ENCODE measurements around the gene LZTR1.
"Not testable (repeated sequence)": the region's sequence is repeated elsewhere in the genome, so short reads cannot be mapped to it uniquely, and the experiment has no call there.

The LZTR1 gene

GRCh38 chr22:20965104-20965887 is 16.8 kb upstream of the LZTR1 start:
- DNase-seq (ENCODE audit: insufficient read length, low spot score) (no peak), FAIRE-seq (no peak)

GRCh38 chr22:20965888-20966855 is 15.9 kb upstream of the LZTR1 start:
- DNase-seq (ENCODE audit: insufficient read length, low spot score) = no peak
- no peak for FAIRE-seq

GRCh38 chr22:20966883-20967696 is 15.0 kb upstream of the LZTR1 start, which contains the start of gene AIFM3:
AIFM3 (plus strand) TSS chr22:20967255; CDS start chr22:20967945, 690 bp downstream.
- FAIRE-seq (no peak), DNase-seq (ENCODE audit: insufficient read length, low spot score) (no peak)

- FAIRE-seq (no peak), DNase-seq (ENCODE audit: insufficient read length, low spot score) (no peak)
Measured at GRCh38 chr22:20967697-20968211, 14.3 kb upstream of the LZTR1 start.

DNA sequence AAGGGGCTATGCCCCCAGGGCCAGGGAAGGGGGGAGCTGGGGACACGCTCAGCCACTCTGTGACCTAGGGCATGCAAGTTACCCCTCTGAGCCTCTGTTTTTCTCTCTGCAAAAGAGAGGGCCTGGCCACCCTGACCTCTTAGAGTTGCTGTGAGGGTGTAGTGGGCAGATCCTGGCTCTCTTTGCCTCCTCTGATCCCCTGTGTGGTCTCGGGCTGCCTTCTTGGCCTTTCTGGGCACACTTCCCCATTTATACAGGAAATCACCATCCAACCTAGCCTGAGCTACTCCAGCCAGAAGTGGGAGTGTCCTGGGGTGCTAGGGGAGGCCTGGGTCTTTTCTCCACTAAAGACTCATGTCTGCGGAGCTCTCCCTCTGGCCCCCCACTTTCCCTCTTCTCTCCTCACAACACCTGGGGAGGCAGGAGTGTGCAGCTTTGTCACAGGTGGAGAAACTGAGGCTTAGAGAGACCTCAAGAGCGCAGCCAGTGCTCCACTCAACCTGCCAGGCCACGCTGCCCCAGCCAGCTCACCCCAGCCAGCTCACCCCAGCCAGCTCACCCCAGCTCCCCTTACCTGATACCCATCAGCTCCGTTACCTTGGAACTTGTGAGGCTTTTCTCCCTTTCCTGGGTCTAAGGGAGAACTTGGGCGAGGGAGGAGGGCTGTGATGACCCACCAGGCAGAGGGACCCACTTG is 13.7 kb upstream of the LZTR1 start:
- FAIRE-seq = no peak
- DNase-seq (ENCODE audit: insufficient read length, low spot score) = no peak

GRCh38 chr22:20970939-20971657 is 11.0 kb upstream of the LZTR1 start:
- DNase-seq (ENCODE audit: insufficient read length, low spot score) (no peak), FAIRE-seq (no peak)

GRCh38 chr22:20972014-20972694 is 9.9 kb upstream of the LZTR1 start:
- DNase-seq (ENCODE audit: insufficient read length, low spot score); FAIRE-seq: not testable (repeated sequence)

GRCh38 chr22:20972933-20973577 is 9.0 kb upstream of the LZTR1 start:
- no peak for FAIRE-seq
- no peak for DNase-seq (ENCODE audit: insufficient read length, low spot score)

GRCh38 chr22:20973634-20974286 is 8.3 kb upstream of the LZTR1 start:
- FAIRE-seq = no peak
- no peak for DNase-seq (ENCODE audit: insufficient read length, low spot score)

DNA sequence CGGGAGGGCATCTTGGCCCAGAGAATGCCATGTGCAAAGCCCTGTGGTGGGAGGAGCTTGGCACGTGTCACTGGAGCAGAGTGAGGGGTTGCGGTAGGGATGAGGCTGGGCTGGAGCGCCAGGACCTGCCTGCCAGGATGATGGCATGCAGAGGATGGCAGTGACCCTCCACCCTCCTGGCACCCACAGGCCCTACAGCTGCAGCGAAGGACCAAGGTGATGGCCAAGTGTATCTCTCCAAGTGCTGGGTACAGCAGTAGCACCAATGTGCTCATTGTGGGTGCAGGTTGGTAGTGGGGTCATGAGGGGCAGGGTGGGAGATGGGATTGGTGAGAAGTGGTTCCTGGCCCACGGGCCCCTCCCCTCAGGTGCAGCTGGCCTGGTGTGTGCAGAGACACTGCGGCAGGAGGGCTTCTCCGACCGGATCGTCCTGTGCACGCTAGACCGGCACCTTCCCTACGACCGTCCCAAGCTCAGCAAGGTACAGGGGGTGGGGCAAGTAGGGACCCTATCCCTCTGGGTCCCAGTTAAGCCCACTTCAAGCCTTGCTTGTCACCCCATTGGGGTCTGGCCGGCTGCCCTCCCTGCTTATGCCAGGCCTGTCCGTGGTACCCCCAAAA is 7.7 kb upstream of the LZTR1 start:
- DNase-seq (ENCODE audit: insufficient read length, low spot score) (no peak), FAIRE-seq (no peak)

DNA sequence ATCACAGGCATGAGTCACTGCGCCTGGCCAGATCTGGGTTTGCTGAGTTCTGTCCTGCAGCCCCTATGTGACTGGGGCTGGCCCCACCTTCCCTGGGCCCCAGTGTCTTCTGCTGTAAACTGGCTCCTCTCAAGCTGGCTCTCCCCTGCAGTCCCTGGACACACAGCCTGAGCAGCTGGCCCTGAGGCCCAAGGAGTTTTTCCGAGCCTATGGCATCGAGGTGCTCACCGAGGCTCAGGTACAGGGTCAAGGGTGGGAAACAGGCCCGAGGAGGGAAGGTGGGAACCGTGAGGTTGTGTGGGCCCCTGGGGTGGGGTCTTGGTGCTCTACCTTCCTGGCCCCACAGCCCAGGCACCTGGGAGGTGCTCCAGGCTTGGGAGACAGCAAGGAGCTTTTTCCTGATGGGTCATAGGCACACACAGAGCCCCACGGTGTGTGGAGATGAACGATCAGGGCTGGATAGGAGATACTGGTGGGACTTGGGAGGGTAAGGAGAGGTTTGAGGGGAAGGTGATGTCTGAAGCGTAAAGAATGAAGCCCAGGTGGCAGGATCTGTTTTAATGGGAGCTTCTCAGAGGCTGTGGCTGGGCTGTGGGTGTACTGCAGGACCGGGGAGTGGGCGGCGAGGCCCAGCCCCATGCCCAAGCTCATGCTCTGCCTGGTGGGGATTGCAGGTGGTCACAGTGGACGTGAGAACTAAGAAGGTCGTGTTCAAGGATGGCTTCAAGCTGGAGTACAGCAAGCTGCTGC is 6.4 kb upstream of the LZTR1 start:
- DNase-seq (ENCODE audit: insufficient read length, low spot score) (no peak), FAIRE-seq (no peak)

DNA sequence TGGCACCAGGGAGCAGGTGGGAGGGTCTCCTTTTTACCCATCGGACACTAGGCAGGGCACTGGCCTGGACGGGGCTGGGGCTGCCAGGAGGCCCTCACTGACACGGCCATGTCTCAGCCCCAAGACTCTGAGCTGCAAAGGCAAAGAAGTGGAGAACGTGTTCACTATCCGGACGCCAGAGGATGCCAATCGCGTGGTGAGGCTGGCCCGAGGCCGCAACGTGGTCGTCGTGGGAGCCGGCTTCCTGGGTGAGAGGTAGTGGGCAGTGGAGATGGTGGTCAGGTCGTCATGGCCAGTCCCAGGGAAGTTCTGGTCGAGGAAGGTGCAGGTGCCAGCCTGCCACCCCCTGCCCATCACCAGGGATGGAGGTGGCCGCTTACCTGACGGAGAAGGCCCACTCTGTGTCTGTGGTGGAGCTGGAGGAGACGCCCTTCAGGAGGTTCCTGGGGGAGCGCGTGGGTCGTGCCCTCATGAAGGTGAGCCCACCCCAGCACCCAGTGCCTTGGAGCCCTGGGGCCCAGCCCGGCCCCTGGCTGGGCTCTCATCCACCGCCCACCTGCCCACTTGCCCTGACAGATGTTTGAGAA is 5.7 kb upstream of the LZTR1 start:
- FAIRE-seq = no peak
- no peak for DNase-seq (ENCODE audit: insufficient read length, low spot score)

DNA sequence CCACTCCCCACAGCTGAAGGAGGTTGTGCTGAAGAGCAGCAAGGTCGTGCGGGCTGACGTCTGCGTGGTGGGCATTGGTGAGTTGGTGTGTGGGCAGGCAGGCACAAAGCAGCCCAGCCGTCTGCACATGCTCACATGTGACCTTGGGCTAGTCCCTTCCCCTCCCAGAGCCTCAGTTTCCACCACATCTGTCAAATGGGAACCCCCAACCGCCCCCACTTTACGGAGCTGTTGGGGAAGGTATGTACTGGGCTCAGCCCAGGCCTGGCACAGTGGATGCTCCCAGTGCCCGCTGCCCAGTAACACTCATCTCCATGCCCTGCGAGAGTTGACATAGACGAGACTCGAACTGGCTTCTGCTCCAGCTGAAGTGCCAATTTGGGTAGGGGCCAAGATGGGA is 5.1 kb upstream of the LZTR1 start:
- no peak for DNase-seq (ENCODE audit: insufficient read length, low spot score)
- no peak for FAIRE-seq

- no peak for DNase-seq (ENCODE audit: insufficient read length, low spot score)
- FAIRE-seq = no peak
Measured at GRCh38 chr22:20977516-20978170, 4.5 kb upstream of the LZTR1 start.

GRCh38 chr22:20978419-20978818 is 3.7 kb upstream of the LZTR1 start:
- FAIRE-seq (no peak), DNase-seq (ENCODE audit: insufficient read length, low spot score) (no peak)
